Stimulated activated naive CD4-positive, alpha-beta T cell treated with Interleukin-2 at 50 U/mL for 16 hours (primary cell): Measurements from ENCODE around the gene RSAD2.

ENCODE experiments used
- DNase-seq: peaks from one replicate; lab custom pipeline; 2025; lab: John Stamatoyannopoulos, UW

The RSAD2 gene

DNA sequence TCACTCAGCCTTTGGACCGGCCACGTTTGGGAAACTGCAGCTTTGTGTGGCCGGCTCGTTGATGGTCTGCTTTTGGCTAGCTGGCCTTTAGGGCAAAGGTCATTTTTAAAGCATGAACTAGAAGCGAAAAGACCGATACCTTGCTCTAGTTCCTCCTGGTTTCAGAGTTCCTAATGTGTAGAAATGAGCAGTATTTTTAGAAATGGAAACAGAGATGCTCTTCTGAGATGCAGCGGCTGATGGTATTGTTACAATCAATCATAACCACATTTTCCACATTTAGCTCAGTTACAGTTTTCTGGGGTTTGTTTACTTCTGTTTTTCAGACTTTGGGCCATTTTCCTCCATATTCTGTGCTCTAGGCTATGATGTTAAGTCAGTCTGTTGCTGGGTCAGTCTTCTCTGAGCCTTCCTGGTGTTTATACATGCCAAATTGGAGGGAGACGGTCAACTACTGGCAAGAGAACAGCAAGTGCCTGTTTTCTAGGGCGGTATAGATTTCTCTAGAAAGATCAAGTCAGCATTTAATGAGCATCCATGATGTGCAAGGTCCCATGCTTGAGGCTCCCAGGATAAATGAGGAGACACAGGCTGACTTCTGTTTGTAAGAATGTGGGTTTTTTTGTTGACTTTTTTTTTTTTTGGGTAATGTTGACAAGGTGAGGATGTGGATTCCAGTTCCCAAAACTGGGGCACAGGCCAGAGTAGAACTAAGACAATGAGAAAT is 67.7 kb downstream of the RSAD2 start:
- no peak for DNase-seq

DNA sequence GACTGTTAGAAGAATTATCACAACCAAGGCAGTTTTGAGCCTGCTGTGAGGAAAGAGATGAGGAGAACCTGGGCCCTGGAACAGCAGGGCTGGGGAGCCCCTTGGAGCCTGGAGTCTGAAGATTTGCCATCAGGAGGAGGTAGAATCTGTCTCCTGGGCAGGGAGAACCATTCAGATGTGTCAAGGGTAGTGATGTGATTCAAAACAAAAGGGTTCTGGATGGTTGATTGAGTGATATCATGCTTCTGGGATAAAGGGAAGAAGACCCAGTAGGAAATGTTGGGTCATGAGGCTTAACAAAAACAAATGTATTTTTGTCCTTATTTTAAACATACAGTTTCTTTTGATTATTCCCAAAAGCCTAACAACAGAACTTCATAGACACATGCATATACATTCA is 68.2 kb downstream of the RSAD2 start:
- no peak for DNase-seq

DNA sequence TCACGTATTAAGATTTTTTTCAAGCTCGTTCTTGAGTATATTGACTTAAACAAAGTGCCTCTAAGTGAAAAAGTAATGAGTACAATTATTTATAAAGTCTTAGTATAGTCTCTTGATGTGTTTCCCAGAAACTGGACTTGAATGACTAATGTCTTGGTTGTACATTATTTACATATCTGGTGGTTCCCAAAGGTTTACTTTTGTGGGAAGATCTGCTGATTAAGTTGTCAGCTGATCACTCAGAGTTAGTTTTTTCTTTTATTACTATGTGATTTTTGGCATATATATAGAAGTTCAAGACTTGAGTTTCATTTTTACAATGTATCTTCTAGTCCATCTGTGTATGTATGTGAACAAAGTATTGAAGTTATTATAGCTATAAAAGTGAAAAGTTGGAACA is 69.1 kb downstream of the RSAD2 start:
- no peak for DNase-seq
